ENCODE results near the gene ADIPOR1. TPM values are rescaled to one million over a fixed set of nuclear protein-coding genes. Genes with fewer than 3 reads are reported as not detected.
"Not testable (repeated sequence)": the region's sequence is repeated elsewhere in the genome, so short reads cannot be mapped to it uniquely, and the experiment has no call there.

ADIPOR1 gene
- total and polyA plus RNA-seq, 2 experiments from 2014 or later, result 83.2 to 110 TPM

DNA sequence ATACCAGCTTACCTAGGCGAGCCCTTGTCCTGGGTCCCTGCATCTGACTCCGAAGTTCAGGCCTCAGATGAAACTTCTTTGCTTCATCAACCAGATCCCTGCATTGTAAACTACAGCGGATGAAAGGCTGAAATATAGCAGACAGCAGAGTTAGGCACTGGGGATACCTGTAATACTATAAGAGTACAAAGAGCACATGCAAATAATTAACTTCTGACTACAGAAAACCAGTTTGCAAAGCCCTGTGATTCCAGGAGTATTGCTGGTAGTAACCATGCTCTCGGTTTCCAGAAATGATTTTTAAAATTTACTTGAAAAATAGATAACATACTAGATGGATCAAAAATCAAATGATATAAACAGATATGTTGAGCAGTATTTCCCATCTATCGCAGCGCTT is 49.1 kb downstream of the ADIPOR1 start:
- H3K36me3 ChIP-seq (ENCODE audit: low read depth), result peaks cover 59% of the 10 kb centered on the region
- H3K9me2 ChIP-seq (ENCODE audit: insufficient read depth), result no peaks in the 10 kb centered on the region
- no peak overlapping the region for H3K4me2 ChIP-seq (ENCODE audit: unreplicated experiment)
- H2AFZ ChIP-seq, result no peak overlapping the region
- in situ Hi-C loops (cut with MboI), result no loop called here
- no peaks in the 10 kb centered on the region for H3K4me1 ChIP-seq (ENCODE audit: insufficient read depth)
- H3K4me3 ChIP-seq, result no peak overlapping the region
- H3K9ac ChIP-seq, result no peak overlapping the region
- no peaks in the 10 kb centered on the region for H4K20me1 ChIP-seq (ENCODE audit: insufficient read depth)
- H3K27me3 ChIP-seq (replicated peaks; ENCODE audit: insufficient read depth), result no peaks in the 10 kb centered on the region
- no peak for DNase-seq
- no peaks in the 10 kb centered on the region for H3F3A ChIP-seq (ENCODE audit: insufficient read depth)
- no peak overlapping the region for H3K27ac ChIP-seq
- no peaks in the 10 kb centered on the region for H3K79me2 ChIP-seq (ENCODE audit: insufficient read depth)
- H3K9me3 ChIP-seq (ENCODE audit: low read depth), result no peaks in the 10 kb centered on the region
- TF ChIP-seq EZH2 (IDR thresholded peaks at IDR 0.05; ENCODE audit: insufficient read depth, poor library complexity, severe bottlenecking), result no peak
- TF ChIP-seq EZH2phosphoT487 (IDR thresholded peaks at IDR 0.05; ENCODE audit: insufficient read depth, low read depth), result no peak
- WGBS, 2 experiments (ENCODE audit: low coverage in 1 of 2, low lambda C conversion rate in 2 of 2, missing lambda C conversion rate in 2 of 2), result 97 to 100% methylated on average over 6 of the region's 6 CpGs

DNA sequence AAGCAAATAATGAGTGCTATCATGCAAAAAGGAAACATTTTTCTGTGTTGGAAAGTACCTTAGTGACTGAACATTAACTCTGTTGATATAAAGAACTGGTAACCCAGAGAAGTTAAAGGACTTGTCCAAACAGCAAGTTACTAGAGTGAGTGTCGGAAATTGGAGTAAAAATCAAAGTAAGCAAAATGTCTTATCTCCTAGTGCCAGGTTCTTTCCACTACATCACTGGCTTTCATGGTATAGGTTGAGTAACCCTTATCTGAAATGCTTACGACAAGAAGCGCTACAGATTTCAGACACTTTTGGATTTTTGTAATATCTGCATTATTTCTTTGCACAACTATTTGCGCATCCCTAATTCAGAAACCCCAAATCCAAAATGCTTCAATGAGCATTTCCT is 52.8 kb downstream of the ADIPOR1 start:
- in situ Hi-C loops (cut with MboI), result no loop called here
- no peak for TF ChIP-seq EZH2phosphoT487 (IDR thresholded peaks at IDR 0.05; ENCODE audit: insufficient read depth, low read depth)
- no peak for TF ChIP-seq EZH2 (IDR thresholded peaks at IDR 0.05; ENCODE audit: insufficient read depth, poor library complexity, severe bottlenecking)
- Histone ChIP-seq H3K9me3 (ENCODE audit: low read depth) (no peaks in the 10 kb centered on the region), H3K4me1 (ENCODE audit: insufficient read depth) (no peaks in the 10 kb centered on the region), H3K9ac (no peak overlapping the region), H3K27me3 (replicated peaks; ENCODE audit: insufficient read depth) (no peaks in the 10 kb centered on the region), H3K79me2 (ENCODE audit: insufficient read depth) (no peaks in the 10 kb centered on the region), H3K4me3 (no peak overlapping the region), H3K9me2 (ENCODE audit: insufficient read depth) (no peaks in the 10 kb centered on the region), H3K4me2 (ENCODE audit: unreplicated experiment) (no peak overlapping the region), H3K36me3 (ENCODE audit: low read depth) (peaks cover 44% of the 10 kb centered on the region), H4K20me1 (ENCODE audit: insufficient read depth) (no peaks in the 10 kb centered on the region), H2AFZ (no peak overlapping the region), H3F3A (ENCODE audit: insufficient read depth) (no peaks in the 10 kb centered on the region), H3K27ac (no peak overlapping the region)
- no peak for DNase-seq
- 57 to 64% methylated on average over 4 of the region's 4 CpGs for WGBS, 2 experiments (ENCODE audit: low coverage in 1 of 2, low lambda C conversion rate in 2 of 2, missing lambda C conversion rate in 2 of 2)

DNA sequence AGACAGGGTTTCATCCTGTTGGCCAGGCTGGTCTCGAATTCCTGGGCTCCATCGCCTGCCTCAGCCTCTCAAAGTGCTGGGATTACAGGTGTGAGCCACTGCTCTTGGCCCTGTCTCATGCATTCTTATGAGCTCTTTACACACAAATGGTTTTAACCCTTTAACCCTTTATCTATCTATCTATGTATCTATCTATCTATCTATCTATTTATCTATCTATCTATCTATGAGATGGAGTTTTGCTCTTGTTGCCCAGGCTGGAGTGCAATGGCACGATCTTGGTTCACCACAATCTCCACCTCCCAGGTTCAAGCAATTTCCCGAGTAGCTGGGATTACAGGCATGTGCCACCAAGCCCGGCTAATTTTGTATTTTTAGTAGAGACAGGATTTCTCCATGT is 54.3 kb downstream of the ADIPOR1 start:
- H4K20me1 ChIP-seq (ENCODE audit: insufficient read depth); H2AFZ ChIP-seq; H3K9ac ChIP-seq; H3K9me2 ChIP-seq (ENCODE audit: insufficient read depth); H3K27ac ChIP-seq; DNase-seq; H3K4me2 ChIP-seq (ENCODE audit: unreplicated experiment); H3K4me3 ChIP-seq; H3F3A ChIP-seq (ENCODE audit: insufficient read depth); H3K79me2 ChIP-seq (ENCODE audit: insufficient read depth); H3K4me1 ChIP-seq (ENCODE audit: insufficient read depth); H3K9me3 ChIP-seq (ENCODE audit: low read depth); H3K27me3 ChIP-seq (replicated peaks; ENCODE audit: insufficient read depth); in situ Hi-C loops (cut with MboI): not testable (repeated sequence)
- 90 to 92% methylated on average over 5 of the region's 5 CpGs for WGBS, 2 experiments (ENCODE audit: low coverage in 1 of 2, low lambda C conversion rate in 2 of 2, missing lambda C conversion rate in 2 of 2)
- peaks cover 40% of the 10 kb centered on the region for H3K36me3 ChIP-seq (ENCODE audit: low read depth)

DNA sequence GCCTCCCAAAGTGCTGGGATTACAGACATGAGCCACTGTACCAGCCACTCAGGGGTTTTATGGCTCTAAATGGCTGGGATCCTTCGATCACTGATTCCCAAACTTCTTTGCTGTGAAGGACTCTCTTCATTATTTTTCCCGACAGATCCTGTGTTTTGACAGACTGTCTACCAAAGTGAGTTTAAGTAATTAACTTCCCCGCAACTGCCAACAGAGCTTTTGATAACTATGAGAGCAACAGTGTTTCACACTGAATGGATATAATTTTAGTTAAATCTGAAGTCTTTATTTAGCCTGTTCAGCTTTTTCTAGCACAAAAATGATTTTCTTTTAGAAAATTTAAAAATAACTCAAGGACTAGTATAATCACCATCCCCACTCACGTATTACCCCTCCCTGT is 56.6 kb downstream of the ADIPOR1 start:
- in situ Hi-C loops (cut with MboI), result no loop called here
- no peaks in the 10 kb centered on the region for H3K9me2 ChIP-seq (ENCODE audit: insufficient read depth)
- H3K4me3 ChIP-seq, result no peak overlapping the region

DNA sequence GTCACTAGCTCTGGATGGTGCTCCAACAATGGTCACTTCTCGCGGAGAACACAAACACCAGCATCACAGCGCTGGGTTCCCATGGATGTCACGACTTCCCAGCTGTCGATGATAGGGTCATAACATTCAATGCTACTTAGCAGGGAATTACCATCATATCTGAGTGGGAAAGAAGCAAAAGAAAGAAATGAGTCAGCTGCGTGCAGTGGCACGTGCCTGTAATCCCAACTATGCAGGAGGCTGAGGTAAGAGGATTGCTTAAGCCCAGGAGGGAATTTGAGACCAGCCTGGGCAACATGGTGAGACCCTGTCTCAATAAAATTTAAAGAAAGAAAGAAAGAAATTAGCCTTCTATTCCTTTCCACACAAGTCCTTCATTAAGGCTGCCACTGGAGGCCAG is 65.6 kb downstream of the ADIPOR1 start:
- no peak for TF ChIP-seq EZH2 (IDR thresholded peaks at IDR 0.05; ENCODE audit: insufficient read depth, poor library complexity, severe bottlenecking)
- no peak for TF ChIP-seq EZH2phosphoT487 (IDR thresholded peaks at IDR 0.05; ENCODE audit: insufficient read depth, low read depth)
- Histone ChIP-seq H3F3A (ENCODE audit: insufficient read depth) (peaks cover 27% of the 10 kb centered on the region), H3K27me3 (replicated peaks; ENCODE audit: insufficient read depth) (no peaks in the 10 kb centered on the region), H3K9ac (no peak overlapping the region), H3K9me3 (ENCODE audit: low read depth) (no peaks in the 10 kb centered on the region), H3K4me1 (ENCODE audit: insufficient read depth) (peaks cover 6% of the 10 kb centered on the region; the same call in 1 of the 2 replicates), H3K79me2 (ENCODE audit: insufficient read depth) (peaks cover 7% of the 10 kb centered on the region), H3K9me2 (ENCODE audit: insufficient read depth) (no peaks in the 10 kb centered on the region), H4K20me1 (ENCODE audit: insufficient read depth) (no peaks in the 10 kb centered on the region), H2AFZ (no peak overlapping the region), H3K4me2 (ENCODE audit: unreplicated experiment) (no peak overlapping the region), H3K27ac (no peak overlapping the region), H3K4me3 (no peak overlapping the region), H3K36me3 (ENCODE audit: low read depth) (peaks cover 23% of the 10 kb centered on the region)
- DNase-seq, result no peak
- in situ Hi-C loops (cut with MboI), result no loop called here
- WGBS, 2 experiments (ENCODE audit: low coverage in 1 of 2, low lambda C conversion rate in 2 of 2, missing lambda C conversion rate in 2 of 2), result 91 to 92% methylated on average over 7 of the region's 7 CpGs

More for the DNA sequence above, 56.6 kb downstream of the ADIPOR1 start:
- Histone ChIP-seq H3K27ac (no peak overlapping the region), H3K4me1 (ENCODE audit: insufficient read depth) (no peaks in the 10 kb centered on the region), H3K9ac (no peak overlapping the region), H3K4me2 (ENCODE audit: unreplicated experiment) (no peak overlapping the region), H2AFZ (no peak overlapping the region), H3K36me3 (ENCODE audit: low read depth) (peaks cover 29% of the 10 kb centered on the region; the same call in 1 of the 2 replicates), H3K27me3 (replicated peaks; ENCODE audit: insufficient read depth) (no peaks in the 10 kb centered on the region), H4K20me1 (ENCODE audit: insufficient read depth) (no peaks in the 10 kb centered on the region), H3F3A (ENCODE audit: insufficient read depth) (no peaks in the 10 kb centered on the region), H3K79me2 (ENCODE audit: insufficient read depth) (no peaks in the 10 kb centered on the region), H3K9me3 (ENCODE audit: low read depth) (no peaks in the 10 kb centered on the region)
- 97 to 99% methylated on average over 4 of the region's 4 CpGs for WGBS, 2 experiments (ENCODE audit: low coverage in 1 of 2, low lambda C conversion rate in 2 of 2, missing lambda C conversion rate in 2 of 2)
- TF ChIP-seq EZH2 (IDR thresholded peaks at IDR 0.05; ENCODE audit: insufficient read depth, poor library complexity, severe bottlenecking) (no peak), EZH2phosphoT487 (IDR thresholded peaks at IDR 0.05; ENCODE audit: insufficient read depth, low read depth) (no peak)
- no peak for DNase-seq

Small RNA genes within 50 kb of the gene (small RNA-seq; reads per million reads assigned to genes)
- gene RF00019 (ENCODE audit: low read depth, low replicate concordance), result not detected

Other genes with a start within 250 kb of the ADIPOR1 start
- gene SYT2, start 247.9 kb downstream of the ADIPOR1 start, total RNA-seq (2014; rRNA removed; shearing (Covaris generic)), result not detected in 2 replicates
- gene SYT2, start 247.9 kb downstream of the ADIPOR1 start, polyA plus RNA-seq (2016; fragmentation: Nextera tagmentation; extraction: Ambion mirVana), result 0.03 and 0.05 TPM in 2 replicates
- 64.3 and 74.7 TPM in 2 replicates for gene KDM5B, start 149.9 kb downstream of the ADIPOR1 start, total RNA-seq (2014; rRNA removed; shearing (Covaris generic))
- gene KDM5B, start 149.9 kb downstream of the ADIPOR1 start, polyA plus RNA-seq (2016; fragmentation: Nextera tagmentation; extraction: Ambion mirVana), result 74.4 and 79.5 TPM in 2 replicates
- gene PCAT6, start 147.4 kb downstream of the ADIPOR1 start, total RNA-seq (2014; rRNA removed; shearing (Covaris generic)), result not detected in 2 replicates
- gene PCAT6, start 147.4 kb downstream of the ADIPOR1 start, polyA plus RNA-seq (2016; fragmentation: Nextera tagmentation; extraction: Ambion mirVana), result 9.4 and 13.9 TPM in 2 replicates
- gene RABIF, start 69.2 kb downstream of the ADIPOR1 start, total RNA-seq (2014; rRNA removed; shearing (Covaris generic)), result 5.2 and 7.2 TPM in 2 replicates
- 16.5 and 17.0 TPM in 2 replicates for gene RABIF, start 69.2 kb downstream of the ADIPOR1 start, polyA plus RNA-seq (2016; fragmentation: Nextera tagmentation; extraction: Ambion mirVana)
- gene KLHL12, start 31.1 kb downstream of the ADIPOR1 start, total RNA-seq (2014; rRNA removed; shearing (Covaris generic)), result 20.8 and 21.4 TPM in 2 replicates
- 20.4 and 22.0 TPM in 2 replicates for gene KLHL12, start 31.1 kb downstream of the ADIPOR1 start, polyA plus RNA-seq (2016; fragmentation: Nextera tagmentation; extraction: Ambion mirVana)
- 28.7 and 32.9 TPM in 2 replicates for gene CYB5R1, start 8.9 kb upstream of the ADIPOR1 start, total RNA-seq (2014; rRNA removed; shearing (Covaris generic))
- gene CYB5R1, start 8.9 kb upstream of the ADIPOR1 start, polyA plus RNA-seq (2016; fragmentation: Nextera tagmentation; extraction: Ambion mirVana), result 40.7 and 45.9 TPM in 2 replicates
- 92.7 and 111 TPM in 2 replicates for gene TMEM183A, start 49.1 kb upstream of the ADIPOR1 start, total RNA-seq (2014; rRNA removed; shearing (Covaris generic))
- 57.3 TPM in 2 replicates for gene TMEM183A, start 49.1 kb upstream of the ADIPOR1 start, polyA plus RNA-seq (2016; fragmentation: Nextera tagmentation; extraction: Ambion mirVana)
- 13.6 and 16.1 TPM in 2 replicates for gene PPFIA4, start 68.2 kb upstream of the ADIPOR1 start, total RNA-seq (2014; rRNA removed; shearing (Covaris generic))
- gene PPFIA4, start 68.2 kb upstream of the ADIPOR1 start, polyA plus RNA-seq (2016; fragmentation: Nextera tagmentation; extraction: Ambion mirVana), result 3.2 and 4.9 TPM in 2 replicates
- not detected in 2 replicates for gene MYOG, start 127.7 kb upstream of the ADIPOR1 start, total RNA-seq (2014; rRNA removed; shearing (Covaris generic))
- not detected in 2 replicates for gene MYOG, start 127.7 kb upstream of the ADIPOR1 start, polyA plus RNA-seq (2016; fragmentation: Nextera tagmentation; extraction: Ambion mirVana)
- 0.89 and 5.8 TPM in 2 replicates for gene ADORA1, start 169.4 kb upstream of the ADIPOR1 start, total RNA-seq (2014; rRNA removed; shearing (Covaris generic))
- gene ADORA1, start 169.4 kb upstream of the ADIPOR1 start, polyA plus RNA-seq (2016; fragmentation: Nextera tagmentation; extraction: Ambion mirVana), result 2.2 and 3.3 TPM in 2 replicates
- 0.11 and 1.4 TPM in 2 replicates for gene MYBPH, start 217.5 kb upstream of the ADIPOR1 start, total RNA-seq (2014; rRNA removed; shearing (Covaris generic))
- gene MYBPH, start 217.5 kb upstream of the ADIPOR1 start, polyA plus RNA-seq (2016; fragmentation: Nextera tagmentation; extraction: Ambion mirVana), result 0.34 and 0.89 TPM in 2 replicates
- gene CHI3L1, start 228.4 kb upstream of the ADIPOR1 start, total RNA-seq (2014; rRNA removed; shearing (Covaris generic)), result 0.22 and 0.63 TPM in 2 replicates
- 0.23 TPM in 1 of 2 replicates, not detected in the other for gene CHI3L1, start 228.4 kb upstream of the ADIPOR1 start, polyA plus RNA-seq (2016; fragmentation: Nextera tagmentation; extraction: Ambion mirVana)

All from GM23248 (cell line).